Fibroblast of lung (primary cell): ENCODE data around the gene WDR37. TPM values are rescaled to one million over a fixed set of nuclear protein-coding genes. Genes with fewer than 3 reads are reported as not detected.

ENCODE experiments used
- DNase-seq, 2 donors: peaks; one replicate each; pipeline versions ENCODE4 v3.0.0 to v3.0.0-alpha.2; 2010; ENCODE audit warnings: low read depth in 2 of 2
- H2AFZ ChIP-seq: 2 replicates; pipeline ENCODE4 v1.5.1; 2012; ENCODE audit warnings: low read length, control low read depth, inconsistent platforms
- H3K27ac ChIP-seq: 2 replicates; pipeline ENCODE4 v1.5.1; 2011; ENCODE audit warnings: low read length, control low read depth; ENCODE audit not compliant: insufficient read depth
- H3K27me3 ChIP-seq: 2 replicates; pipeline ENCODE4 v1.5.1; 2011; ENCODE audit warnings: mild to moderate bottlenecking, low read length; ENCODE audit not compliant: control insufficient read depth, insufficient read depth
- H3K36me3 ChIP-seq: 2 replicates; pipeline ENCODE4 v1.5.1; 2011; ENCODE audit warnings: low read length; ENCODE audit not compliant: control insufficient read depth, insufficient read depth
- H3K4me1 ChIP-seq: 2 replicates; pipeline ENCODE4 v1.5.1; 2011; ENCODE audit warnings: low read length; ENCODE audit not compliant: control insufficient read depth, insufficient read depth; ENCODE audit errors: extremely low read depth
- H3K4me2 ChIP-seq: 2 replicates; pipeline ENCODE4 v1.5.1; 2011; ENCODE audit warnings: low read length, control low read depth; ENCODE audit not compliant: insufficient read depth; ENCODE audit errors: extremely low read depth
- H3K4me3 ChIP-seq, 4 experiments: fragments of 200-600 bp in 1 of 4; sonication (generic) in 1 of 4; replicated peaks in 1 of 4; 2 replicates each; pipeline ENCODE4 v1.5.1; 2011 to 2016; ENCODE audit warnings: low read length in 4 of 4, low read depth in 3 of 4, mild to moderate bottlenecking in 3 of 4, control low read depth in 2 of 4, inconsistent platforms in 1 of 4, mixed read lengths in 1 of 4; ENCODE audit not compliant: insufficient read depth in 1 of 4; ENCODE audit errors: control extremely low read depth in 1 of 4
- H3K79me2 ChIP-seq: 2 replicates; pipeline ENCODE4 v1.5.1; 2012; ENCODE audit warnings: mild to moderate bottlenecking, low read length, inconsistent platforms; ENCODE audit not compliant: control insufficient read depth, insufficient read depth
- H3K9ac ChIP-seq: 2 replicates; pipeline ENCODE4 v1.5.1; 2011; ENCODE audit warnings: mild to moderate bottlenecking, low read length, control low read depth; ENCODE audit not compliant: insufficient read depth
- H3K9me3 ChIP-seq: 2 replicates; pipeline ENCODE4 v1.5.1; 2012; ENCODE audit warnings: low read depth, low read length; ENCODE audit not compliant: control insufficient read depth, insufficient read depth
- H4K20me1 ChIP-seq: 2 replicates; pipeline ENCODE4 v1.5.1; 2011; ENCODE audit warnings: low read length; ENCODE audit not compliant: control insufficient read depth, insufficient read depth; ENCODE audit errors: extremely low read depth
- CTCF ChIP-seq, 2 donors: IDR thresholded peaks in 1 of 2; conservative IDR thresholded peaks in 1 of 2; 1 replicate in 1 of 2; 2 replicates in 1 of 2; pipeline ENCODE4 v1.5.1; 2011 to 2012; ENCODE audit warnings: low read length in 2 of 2, control low read depth in 1 of 2, inconsistent platforms in 1 of 2, low read depth in 1 of 2, mild to moderate bottlenecking in 1 of 2
- EZH2 ChIP-seq: IDR thresholded peaks from 2 replicates; pipeline ENCODE4 v1.5.1; 2012; ENCODE audit warnings: low read length, control low read depth, mild to moderate bottlenecking; ENCODE audit errors: missing control alignments
- polyA plus RNA-seq, 2 donors: library from polyadenylated mRNA; depleted of rRNA in 1 of 2; stranded (reverse) in 1 of 2; unstranded in 1 of 2; fragments of >200 nt; gene quantifications; 2 replicates each; pipeline ENCODE4 v1.2.1, GENCODE V29; 2011 to 2012; ENCODE audit warnings: missing spikeins in 1 of 2
- total RNA-seq: library from RNA; depleted of rRNA; stranded (reverse); fragments of >200 nt; gene quantifications from 2 replicates; pipeline ENCODE4 v1.2.1, GENCODE V29; 2014

Gene WDR37
- total and polyA plus RNA-seq, 2 donors (not counting 1 experiment from before 2014, with no cell fraction given): 13.0 to 15.8 TPM

- H3K27me3 ChIP-seq: no peaks in the 10 kb centered on the region
- TF ChIP-seq EZH2 (no peak), CTCF (conservative IDR thresholded peaks at IDR 0.05 in 1 of 2, IDR thresholded peaks at IDR 0.05 in 1 of 2; ENCODE audit: low read depth in 1 of 2, low read length in 2 of 2) (no peak)
- H3K27ac ChIP-seq: no peak overlapping the region
- DNase-seq: no peak
- no peaks in the 10 kb centered on the region for H3K79me2 ChIP-seq
- no peak overlapping the region for H3K9ac ChIP-seq
- H3K36me3 ChIP-seq: peaks cover 18% of the 10 kb centered on the region
- H3K4me3 ChIP-seq: no peak overlapping the region
- no peaks in the 10 kb centered on the region for H3K4me1 ChIP-seq
- no peaks in the 10 kb centered on the region for H3K9me3 ChIP-seq
- no peak overlapping the region for H2AFZ ChIP-seq
- no peak overlapping the region for H3K4me2 ChIP-seq
- H4K20me1 ChIP-seq: no peaks in the 10 kb centered on the region
Observed at GRCh38 chr10:1095498-1095897, 39.3 kb downstream of the WDR37 start.

DNA sequence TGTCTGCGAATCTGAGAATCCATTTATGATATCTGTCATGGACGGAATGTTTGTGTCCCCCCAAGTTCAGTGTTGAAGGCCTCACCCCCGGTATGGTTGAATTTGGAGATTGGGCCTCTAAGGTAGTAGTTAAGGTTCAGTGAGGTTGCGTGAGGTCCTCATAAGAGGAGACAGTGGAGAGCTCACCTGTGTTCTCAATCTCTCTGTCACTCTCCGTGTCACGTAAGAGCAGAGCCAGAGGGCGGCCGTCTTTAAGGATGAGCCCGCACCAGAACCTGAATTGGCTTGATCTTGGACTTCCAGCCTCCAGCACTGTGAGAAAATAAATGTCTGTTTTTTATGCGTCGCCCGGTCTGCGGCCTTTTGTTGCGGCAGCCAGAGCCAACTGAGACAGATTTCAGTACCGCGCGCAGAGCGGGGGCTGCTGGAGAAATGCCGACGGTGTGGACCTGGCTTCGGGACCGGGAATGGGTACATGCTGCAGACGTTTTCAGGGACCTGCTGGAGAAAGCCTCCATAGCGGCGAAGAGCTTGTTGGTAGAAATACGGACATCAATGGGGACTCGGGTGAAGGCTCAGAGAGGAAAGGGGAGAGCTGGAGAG is 40.2 kb downstream of the WDR37 start:
- Histone ChIP-seq H4K20me1 (no peaks in the 10 kb centered on the region), H3K9me3 (no peaks in the 10 kb centered on the region), H3K4me1 (no peaks in the 10 kb centered on the region), H2AFZ (no peak overlapping the region), H3K4me3 (no peak overlapping the region), H3K79me2 (no peaks in the 10 kb centered on the region), H3K27ac (no peak overlapping the region), H3K27me3 (no peaks in the 10 kb centered on the region), H3K9ac (no peak overlapping the region), H3K4me2 (no peak overlapping the region), H3K36me3 (peaks cover 14% of the 10 kb centered on the region)
- TF ChIP-seq EZH2: no peak
- no peak for TF ChIP-seq CTCF (conservative IDR thresholded peaks at IDR 0.05 in 1 of 2, IDR thresholded peaks at IDR 0.05 in 1 of 2; ENCODE audit: low read depth in 1 of 2, low read length in 2 of 2)
- DNase-seq: no peak

DNA sequence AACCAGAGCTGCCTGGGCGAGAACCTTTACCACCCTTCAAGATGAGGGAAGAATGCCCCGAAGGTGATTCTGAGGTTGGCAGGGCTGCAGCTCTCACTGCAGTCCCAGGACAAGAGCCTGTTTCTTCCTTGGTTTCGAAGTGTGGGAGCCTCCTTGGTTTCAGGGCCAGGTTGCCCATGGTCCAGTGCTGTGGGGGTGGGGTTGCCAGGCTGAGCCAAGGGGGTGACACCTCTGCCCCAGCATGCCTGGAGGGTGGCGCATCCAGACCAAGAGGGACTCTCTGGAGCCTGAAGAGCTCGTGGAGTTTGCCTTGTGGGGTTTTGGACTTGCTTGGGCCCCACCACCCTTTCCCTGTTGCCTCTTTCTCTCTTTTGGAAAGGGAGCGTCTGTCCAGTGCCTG is 41.3 kb downstream of the WDR37 start:
- Histone ChIP-seq H3K27me3 (no peaks in the 10 kb centered on the region), H3K4me2 (no peak overlapping the region), H3K4me1 (no peaks in the 10 kb centered on the region), H3K9ac (no peak overlapping the region), H2AFZ (no peak overlapping the region), H3K27ac (no peak overlapping the region), H4K20me1 (no peaks in the 10 kb centered on the region), H3K79me2 (peaks cover 3% of the 10 kb centered on the region), H3K9me3 (no peaks in the 10 kb centered on the region), H3K4me3 (no peak overlapping the region), H3K36me3 (peaks cover 18% of the 10 kb centered on the region)
- no peak for DNase-seq
- TF ChIP-seq CTCF (conservative IDR thresholded peaks at IDR 0.05 in 1 of 2, IDR thresholded peaks at IDR 0.05 in 1 of 2; ENCODE audit: low read depth in 1 of 2, low read length in 2 of 2) (no peak), EZH2 (no peak)
